ENCODE measurements around the gene PLAC1.
A peak's percentile ranks its signal among the peaks of the same experiment; 100 is the strongest.

PLAC1 gene

DNA sequence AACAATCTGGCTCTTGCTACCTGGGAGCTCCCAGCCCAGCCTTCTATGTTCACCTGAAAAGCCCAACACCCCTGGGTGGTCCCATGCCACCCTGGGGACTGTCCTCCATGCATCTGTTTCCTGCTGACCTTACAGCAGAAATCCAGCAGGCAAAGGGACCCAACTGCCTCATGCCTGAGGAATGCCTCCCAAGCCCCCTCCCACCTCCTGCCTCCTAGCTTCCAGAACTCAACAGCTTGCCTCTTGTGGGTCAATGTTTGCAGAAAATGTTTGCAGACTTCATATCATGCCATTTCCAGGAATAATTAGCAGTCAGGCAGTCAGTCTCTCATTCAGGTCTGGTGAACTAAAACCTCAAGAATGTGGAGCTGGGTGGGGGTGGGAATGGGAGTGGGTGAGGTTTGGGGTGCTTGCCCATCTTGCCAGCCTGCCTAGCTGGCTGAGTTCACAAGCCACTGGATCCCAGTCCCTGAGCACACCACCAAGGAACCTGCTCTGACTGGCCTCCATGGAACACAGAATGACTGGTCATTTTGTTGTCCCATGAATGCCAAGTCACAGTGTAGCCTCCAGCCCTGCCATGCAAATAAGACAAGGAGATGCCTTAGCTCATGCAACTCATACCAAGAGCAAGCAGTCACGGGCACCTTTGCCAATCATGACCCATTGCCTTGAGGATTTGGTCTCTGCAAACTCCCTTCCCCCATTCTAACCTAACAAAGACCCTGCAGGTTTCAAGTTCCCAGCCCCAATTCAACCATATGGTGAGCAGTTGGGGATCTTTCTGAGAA is 12.1 kb upstream of the PLAC1 start:
- no peak for DNase-seq

DNA sequence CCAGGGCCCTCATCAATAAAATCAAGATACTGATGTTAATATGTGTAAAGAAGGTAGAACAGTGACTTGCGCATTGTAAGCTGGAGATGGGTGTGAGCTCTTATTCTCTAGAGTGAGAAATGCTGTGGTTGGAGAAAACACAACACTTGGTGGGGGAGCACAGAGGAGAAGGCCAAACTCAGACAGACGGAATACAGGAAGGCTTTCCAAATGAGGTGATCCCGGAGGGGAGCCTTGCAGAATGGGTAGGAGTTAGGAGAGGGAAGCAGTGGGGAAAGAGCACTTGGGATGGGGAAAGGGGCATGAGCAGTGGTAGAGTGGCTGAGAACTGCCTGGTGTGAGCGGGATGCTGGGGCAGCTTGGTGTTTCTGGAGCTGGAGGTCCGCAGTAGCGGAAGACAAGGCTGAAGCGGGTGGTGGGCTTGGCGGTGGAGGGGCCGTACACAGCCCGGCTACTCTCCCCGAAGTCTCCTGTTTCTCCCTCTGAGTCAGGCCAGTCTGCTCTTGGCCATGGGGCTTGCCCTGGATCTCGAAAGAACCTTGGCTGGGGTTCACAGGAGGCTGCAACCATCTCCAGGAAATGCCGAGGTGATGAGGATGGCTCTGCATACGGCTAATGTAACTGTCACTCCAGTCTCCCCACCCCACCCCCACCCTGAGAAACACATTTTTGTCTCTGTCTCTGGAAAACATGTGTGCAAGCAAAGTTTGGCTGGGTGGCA is 11.3 kb upstream of the PLAC1 start:
- no peak for DNase-seq

DNA sequence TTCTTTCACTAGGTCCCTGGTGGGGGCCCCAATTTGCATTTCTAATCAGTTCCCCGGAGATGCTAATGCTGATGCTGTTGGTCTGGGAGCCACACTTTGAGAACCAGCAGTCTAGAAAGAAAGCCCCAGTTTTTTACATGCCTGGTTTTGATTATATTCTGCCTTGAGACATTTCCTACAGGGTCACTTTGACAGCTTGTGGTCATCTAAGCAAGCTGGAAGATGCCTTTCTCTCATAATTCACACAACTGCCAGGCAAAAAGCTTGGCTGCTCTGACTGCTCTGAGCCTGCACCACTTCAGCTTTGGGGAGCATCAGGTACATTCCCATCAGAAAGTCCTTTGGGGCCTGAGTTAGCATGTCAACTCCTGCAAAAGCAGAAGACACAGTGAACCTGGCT is 5.9 kb upstream of the PLAC1 start:
- no peak for DNase-seq

DNA sequence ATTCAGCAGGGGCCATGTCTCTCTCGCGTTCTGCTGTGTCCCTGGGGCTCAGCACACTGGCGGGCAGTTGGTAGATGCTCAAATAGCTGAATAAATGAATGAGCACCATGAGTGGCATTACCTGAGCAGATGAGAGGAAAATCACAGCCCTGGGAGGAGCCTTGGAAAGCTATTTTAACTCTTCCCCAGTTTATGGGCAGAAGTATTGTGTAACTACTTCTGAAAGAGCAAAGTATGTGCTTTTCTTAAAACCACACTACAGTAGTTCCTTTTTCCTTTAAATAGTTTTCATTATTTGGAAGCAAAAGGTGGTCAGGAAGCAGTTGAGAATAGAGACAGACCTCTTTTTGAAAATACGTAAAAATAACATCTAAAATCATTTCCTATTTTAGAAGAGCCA is 3.0 kb upstream of the PLAC1 start:
- no peak for DNase-seq

DNA sequence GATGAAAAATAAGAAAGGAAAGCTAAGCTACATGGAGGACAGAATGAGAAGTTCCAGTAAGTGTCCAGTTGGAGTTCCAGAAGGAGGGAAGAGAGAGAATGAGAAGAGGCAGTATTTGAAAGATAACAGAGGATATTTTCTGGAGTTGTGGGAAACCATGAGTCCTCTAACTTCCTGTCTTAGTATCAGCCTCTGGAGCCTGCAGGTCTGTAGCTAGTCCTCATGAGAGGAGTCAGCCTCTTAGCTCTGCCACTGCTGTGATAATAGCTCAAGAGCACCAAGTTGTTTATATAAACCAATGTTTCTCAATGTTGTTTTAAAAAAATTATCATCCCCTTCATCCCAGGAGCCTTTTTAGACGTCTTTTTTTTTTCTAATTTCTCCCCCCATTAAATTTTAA is 2.4 kb upstream of the PLAC1 start:
- no peak for DNase-seq

DNA sequence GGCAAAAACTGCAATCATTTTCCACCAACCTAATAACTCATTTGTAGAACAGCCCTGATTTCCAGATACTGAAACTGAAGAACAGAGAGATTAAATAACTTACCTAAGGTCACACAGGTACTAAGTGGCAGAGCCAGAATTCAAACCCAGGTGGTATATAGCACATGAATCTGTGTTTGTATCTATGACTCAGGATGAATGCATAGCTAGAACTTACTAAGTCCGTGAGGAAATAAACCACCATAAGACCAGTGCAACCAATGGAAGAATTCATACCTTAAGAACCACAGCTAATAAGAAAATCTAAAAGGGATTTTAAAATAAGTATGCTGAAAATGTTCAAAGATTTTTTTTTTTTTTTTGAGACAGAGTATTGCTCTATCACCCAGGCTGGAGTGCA is 1.5 kb upstream of the PLAC1 start:
- no peak for DNase-seq

DNA sequence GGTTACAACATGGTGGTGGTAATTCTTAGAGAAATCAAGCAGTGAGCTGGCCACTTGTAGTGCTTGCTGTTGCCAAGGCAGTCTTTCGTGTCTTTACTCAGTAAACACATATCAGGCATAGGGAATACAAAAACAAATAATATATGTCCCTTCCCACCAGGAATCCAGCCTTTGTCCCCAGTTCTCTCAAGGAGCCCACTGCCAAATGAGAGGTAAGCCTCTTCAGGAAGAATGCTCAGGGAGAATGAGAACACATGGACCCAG is 421 bp upstream of the PLAC1 start:
- DNase-seq, result no peak

DNA sequence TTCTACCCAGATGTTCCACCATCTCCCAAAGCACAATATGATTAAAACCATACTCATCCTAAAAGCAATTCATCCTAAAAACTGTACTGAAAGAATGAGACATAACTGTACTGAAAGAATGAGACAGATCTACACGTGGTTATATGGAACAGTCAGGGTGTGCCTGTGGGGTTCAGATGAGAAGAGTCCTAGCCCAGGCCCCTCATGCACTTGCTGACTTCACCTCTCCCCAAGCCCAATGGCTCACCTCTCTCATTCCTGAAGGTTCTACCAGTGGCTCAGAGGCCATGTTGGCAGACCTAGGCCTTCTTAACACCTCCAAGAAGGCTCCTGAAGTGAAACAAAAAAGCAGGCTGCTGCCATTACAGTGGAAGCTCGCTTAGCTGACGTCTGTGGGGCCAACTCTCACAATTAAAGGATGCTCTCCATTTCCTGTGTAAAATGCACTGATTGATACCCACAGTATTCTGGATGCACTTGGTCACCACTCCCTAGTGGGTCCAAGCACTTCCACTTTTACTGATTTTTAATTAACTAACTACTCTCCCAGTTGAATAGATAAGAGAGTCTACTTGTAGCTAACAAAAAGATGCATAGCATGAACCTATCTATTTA is 3.8 kb downstream of the PLAC1 start:
- peak in 1 of 5 donors; percentile 64 for DNase-seq

DNA sequence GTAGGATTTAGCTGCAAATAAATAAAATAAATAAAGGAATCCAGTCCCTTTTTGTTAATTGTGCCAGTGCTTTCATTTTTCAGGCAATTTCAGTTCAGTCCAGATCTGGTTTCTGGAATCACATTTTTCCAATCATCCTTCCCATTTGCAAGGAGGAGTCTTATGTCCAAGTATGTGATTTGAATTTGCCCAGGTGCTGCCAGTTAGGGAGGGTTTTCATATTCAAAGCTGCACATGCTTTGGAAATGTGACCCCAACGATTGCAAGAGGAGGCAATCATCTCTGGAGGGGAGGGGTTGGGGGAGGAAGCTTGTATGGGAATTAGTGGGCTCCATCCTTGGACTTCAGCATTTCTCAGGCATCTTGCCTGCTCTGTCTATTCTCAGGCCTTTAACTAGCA is 4.4 kb downstream of the PLAC1 start:
- no peak for DNase-seq

DNA sequence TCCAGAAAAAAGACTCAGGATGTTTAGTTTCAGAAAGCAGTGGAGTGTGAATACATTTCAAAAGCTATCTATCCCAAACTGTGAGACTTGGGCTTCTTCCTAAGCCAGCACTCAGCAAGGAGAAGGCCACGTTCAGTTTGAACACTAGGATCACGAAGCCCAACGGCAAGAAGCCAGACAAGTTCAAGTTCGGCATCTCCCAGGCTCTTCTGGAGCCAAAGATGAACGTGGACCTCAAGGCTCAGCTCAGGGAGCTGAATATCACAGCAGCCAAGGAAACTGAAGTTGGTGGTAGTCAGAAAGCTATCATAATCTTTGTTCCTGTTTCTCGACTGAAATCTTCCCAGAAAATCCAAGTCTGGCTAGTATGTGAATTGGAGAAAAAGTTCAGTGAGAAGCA is 7.6 kb downstream of the PLAC1 start:
- DNase-seq, result no peak

DNA sequence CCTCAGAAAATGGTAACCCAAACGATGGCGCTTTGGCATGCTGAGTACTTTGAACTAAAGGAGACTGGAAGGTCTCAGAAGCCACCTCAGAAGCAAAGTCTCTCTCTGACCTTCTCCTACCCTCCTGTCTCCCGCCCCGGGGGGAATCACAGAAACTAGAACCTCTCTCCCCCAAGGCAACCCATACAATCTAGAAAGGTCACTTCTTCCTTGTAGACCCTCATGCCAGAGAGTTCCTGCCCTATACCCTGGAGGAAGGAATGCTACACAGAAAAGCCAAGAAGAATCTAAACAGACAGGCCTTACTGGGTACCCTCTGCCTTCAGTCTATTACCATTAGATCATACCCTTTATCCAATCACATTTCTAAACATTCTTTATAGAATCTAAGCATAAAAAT is 8.5 kb downstream of the PLAC1 start:
- DNase-seq, result no peak

DNA sequence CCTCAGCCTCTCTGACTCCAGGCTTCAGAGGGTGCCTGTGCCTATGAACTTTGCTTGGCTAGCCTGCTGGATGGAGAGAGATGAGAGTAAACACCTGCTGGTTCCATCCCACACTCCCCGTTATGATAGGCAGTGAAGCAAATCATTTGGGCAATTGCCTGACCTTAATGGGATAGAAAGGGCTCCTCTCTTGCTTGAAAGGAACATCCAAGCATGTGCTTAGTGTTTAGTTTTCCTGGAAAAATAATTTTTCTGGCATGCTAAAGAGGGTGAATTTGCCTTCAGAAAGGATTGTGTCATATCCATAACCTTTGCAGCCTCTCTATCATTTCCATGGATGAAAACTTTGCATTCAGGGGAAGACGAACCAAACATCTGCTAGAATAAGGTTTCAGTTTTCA is 10.8 kb downstream of the PLAC1 start:
- no peak for DNase-seq

DNA sequence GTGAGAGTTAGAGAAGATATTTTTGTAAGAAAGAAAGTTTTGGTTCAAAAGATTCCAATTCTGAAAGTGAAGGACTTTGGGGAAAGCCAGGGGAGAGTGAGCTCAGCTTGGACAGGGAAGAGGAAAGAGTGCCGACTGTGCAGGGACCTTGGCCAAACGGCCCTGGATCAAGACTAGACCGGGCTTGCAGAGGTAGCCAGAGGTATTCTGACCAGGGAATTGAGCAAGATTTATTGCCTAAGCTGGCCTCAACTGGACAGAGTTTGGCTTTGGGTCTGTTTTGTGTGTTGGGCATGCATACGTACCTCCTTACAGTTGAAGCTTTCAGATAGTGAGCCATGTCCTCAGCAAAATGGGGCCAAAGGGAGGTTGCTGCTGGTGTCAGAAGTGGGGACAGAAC is 11.6 kb downstream of the PLAC1 start:
- DNase-seq, result no peak

DNA sequence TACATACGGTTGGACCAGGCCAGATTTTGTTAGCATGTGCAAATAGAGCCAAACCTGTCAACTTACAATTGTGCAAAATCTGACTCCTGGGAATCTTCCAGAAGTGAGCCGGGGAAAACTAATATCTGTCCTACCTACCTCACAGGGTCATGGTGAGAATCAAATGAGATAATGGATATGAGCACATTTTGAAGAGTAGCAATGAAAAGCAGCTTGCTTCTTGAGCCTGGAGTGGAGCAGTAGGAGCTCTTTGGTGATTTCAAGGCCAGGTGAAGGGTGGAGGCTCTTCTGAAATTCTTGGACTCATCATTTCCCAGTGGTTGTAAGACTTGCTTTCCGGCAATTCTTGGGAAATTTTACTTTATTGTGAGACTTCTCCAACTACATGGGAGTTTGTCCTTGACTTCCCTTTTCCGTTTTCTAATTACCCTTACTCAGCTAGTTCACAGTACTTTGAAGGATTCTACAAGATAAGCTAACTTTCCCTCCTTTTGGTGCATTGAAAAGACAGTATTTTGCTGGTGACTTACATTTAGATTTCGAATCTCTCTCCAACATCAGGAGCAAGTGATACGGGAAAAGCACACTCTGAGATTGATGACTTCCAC is 12.2 kb downstream of the PLAC1 start:
- DNase-seq, result no peak

DNA sequence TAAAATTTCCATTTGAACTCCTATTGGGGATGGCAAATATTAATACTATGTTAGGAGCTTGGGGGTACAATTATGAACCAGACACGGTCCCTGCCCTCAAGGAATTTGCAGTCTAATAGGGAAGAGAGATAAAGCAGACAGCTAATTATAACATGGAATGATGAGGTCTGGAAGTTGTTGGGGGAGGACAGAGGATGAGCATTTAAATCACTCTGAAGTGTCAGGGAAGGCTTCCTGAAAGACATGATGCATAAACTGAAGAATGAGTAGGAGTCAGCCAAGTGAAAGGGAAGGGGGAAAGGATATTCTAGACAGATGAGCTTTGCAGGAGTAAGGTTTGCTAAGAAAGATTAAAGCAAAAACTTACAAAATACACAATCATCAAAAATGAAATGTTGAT is 15.9 kb downstream of the PLAC1 start:
- DNase-seq, result no peak

DNA sequence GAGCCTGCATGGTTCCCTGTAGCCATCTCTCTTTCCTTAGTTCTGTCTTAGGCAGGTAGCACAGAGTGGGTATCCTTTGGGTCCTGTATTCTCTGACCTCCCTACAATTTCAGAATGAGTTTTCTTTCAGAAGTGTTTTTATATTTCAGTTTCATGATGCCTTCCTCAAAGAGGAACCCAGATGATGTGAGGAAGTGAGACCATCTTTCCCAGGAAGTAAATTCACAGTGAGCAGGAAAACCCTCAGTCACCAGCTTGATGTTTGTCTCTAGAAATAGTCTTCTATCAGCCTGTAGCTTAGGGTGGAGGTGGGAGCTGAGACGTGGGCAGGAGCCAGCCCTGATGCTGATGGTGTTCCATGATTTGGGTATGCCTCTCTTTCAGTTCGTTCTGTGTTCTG is 16.9 kb downstream of the PLAC1 start:
- DNase-seq, result no peak

DNA sequence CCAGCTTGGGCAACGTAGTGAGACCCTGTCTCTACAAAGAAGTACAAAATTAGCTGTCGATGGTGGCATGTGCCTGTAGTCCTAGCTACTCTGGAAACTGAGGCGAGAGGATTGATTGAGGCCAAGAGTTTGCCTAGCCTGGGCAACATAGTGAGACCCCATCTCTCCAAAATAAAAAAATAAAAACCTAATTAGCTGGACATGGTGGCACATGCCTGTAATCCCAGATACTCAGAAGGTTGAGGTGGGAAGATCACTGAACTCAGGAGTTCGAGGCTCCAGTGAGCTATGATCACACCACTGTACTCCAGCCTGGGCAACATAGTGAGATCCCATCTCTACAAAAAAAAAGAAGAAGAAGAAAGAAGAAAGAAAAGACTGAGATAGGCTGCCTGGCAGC is 17.4 kb downstream of the PLAC1 start:
- no peak for DNase-seq

DNA sequence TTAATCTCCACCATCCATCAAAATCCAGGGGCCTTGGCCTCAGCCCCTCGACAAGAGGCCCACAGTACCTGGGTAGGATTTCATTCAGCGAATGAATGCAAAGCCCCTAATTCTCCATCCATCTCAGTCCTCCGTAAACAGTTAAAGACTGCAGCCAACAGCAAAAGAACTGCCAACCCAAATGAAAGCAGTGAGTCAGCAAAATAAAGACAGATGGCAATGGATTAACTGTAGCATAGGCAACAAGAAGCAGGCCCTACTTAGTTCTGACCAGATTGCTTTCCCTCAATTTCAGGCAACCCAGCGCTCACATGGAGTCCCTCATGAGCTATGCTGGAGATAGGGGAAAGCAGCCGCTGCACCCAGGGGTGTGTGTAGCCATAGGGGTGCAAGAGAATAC is 21.4 kb downstream of the PLAC1 start:
- no peak for DNase-seq

DNA sequence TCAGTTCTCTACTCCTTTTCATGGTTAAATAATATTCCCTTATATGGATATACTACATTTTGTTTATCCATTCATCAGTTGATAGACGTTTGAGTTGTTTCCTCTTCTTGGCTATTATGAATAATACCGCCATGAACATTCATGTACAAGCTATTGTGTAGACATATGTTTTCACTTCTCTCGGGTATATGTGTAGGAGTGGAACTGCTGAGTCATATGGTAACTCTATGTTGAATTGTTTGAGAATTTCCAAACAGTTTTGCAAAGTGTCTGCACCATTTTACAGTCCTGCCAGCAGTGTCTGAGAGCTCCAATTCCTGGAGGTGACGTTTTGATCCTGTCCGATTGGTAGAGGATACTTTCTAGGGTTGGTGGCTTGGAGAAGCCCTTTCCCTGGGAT is 23.6 kb downstream of the PLAC1 start:
- peak in 1 of 5 donors; percentile 48 for DNase-seq

DNA sequence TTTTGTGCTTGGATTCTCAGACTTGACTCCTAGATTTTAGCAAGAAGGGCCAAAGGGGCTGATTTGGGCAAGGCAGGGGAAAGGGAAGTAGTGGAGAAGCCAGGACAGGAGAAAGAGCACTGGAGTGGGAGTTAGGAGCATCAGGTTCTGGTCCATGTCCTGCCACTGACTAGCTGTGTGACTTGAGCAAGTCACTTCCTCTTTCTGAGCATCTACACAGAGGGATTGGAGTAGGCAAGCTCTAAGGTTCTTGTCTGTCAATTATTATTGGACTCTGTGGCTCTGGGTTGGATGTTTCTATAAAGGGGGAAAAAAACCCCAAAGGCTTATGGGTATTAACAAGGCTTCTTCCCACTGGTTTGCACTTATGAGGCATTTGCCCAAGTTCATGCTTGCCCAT is 24.4 kb downstream of the PLAC1 start:
- DNase-seq, result no peak

DNA sequence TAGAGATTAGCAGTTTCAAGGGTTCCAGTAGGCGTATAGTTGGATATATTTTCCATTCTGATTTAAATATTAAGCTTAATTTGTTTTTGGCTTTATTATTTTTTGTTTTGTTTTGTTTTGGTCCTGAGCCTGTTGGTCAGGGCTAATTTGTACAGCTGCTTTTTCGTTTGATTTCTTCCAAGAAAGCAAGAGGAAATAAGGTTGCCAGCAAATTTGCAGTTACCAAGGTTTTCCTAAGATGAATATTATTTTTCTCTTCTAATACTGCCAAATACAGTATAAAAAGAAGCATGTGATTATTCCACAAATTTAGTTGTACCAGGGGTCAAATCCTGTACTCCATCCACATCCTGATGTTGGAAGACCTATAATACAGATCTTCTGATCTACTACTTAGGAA is 24.9 kb downstream of the PLAC1 start:
- no peak for DNase-seq

DNA sequence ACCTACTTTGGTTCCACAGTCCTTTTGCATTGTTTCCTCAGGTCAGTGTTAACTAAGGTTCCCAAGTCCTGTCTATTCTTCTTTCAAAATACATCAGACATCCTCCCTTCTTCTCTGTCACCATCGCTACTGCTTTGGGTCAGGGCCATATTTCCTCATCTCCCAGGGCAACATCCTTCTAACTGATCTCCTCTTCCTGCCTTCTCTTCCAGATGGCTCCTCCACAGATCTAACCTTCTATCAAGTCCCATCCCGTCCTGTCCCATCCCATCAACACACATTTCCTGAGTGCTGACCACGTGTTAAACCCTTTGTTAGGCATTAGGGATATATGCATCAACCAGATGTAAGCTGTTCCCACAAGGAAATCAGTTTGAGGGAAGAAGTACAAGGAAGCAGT is 25.9 kb downstream of the PLAC1 start:
- no peak for DNase-seq

DNA sequence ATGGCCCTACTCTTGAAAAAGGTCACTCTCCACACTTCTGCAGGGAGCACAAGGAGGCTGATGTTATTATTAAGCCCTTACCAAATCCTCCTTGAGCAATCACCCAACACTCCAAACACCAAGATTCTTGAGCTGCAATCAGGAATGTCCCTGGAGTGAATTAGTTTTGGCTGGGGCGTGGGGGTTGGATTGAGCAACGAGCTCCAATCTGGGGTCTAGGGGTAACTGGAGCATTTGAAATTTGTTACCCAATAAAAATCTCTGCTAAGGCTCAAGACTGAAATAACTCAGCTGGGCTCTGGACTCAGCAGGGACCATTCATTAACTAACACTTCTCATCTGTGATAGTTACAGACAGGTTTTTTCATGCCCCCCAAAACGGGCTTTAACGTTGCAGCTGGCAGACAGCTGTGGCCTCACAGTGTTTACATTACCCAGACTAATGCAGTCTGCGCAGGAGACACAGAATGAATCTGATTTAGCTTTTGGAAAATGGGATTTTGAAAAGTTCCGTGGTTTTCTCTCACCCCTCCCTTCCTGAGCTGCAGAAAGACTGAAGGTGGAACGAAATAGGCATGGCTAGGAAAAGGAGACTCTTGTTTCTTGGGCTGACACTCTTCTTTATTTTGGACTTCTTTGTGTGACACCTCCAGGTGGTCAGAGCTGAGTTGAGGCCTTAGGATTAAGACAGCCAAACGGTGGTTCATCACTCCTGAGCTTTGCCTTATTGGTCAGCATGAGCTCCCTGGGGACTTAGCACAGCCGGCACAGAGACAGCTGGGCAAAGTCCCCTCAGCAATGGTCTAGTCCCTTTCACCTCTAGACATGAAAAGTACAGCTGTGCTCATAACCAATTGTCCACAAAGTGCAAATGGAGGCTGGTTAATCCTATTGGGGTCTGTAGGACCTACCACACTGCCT is 26.6 kb downstream of the PLAC1 start:
- no peak for DNase-seq
